IMR-90 (cell line): Measurements from ENCODE around the gene IGHMBP2. TPM values are rescaled to one million over a fixed set of nuclear protein-coding genes. Genes with fewer than 3 reads are reported as not detected.

ENCODE experiments used
- ATAC-seq: fragments of 200-7000 bp; cut with Tn5 transposase; 2 replicates; pipeline ENCODE4 v1.9.1; 2020; ENCODE audit warnings: low read depth, mild to moderate bottlenecking, moderate library complexity
- BruUV-seq: library from RNA; stranded (reverse); fragments of 400-500 nt; replicated peaks from 2 replicates; lab custom pipeline; 2021; lab: Mats Ljungman, UMichigan
- CTCF ChIA-PET: fragments of 300-600 bp; formaldehyde crosslinking; extraction: SDS; loops from one replicate; lab custom pipeline; 2021; ENCODE audit warnings: antibody characterized with exemption; lab: Yijun Ruan, JAX
- POLR2A ChIA-PET: fragments of 300-600 bp; sonication (Branson Sonifier 250); formaldehyde crosslinking; loops from one replicate; lab custom pipeline; 2022; ENCODE audit warnings: antibody characterized with exemption; ENCODE audit not compliant: unreplicated experiment; lab: Charles Lee
- DNase-seq: peaks from one replicate; pipeline ENCODE4 v3.0.0; 2013
- H2AFZ ChIP-seq: replicated peaks from 2 replicates; pipeline ENCODE3; 2013; ENCODE audit warnings: low read length, mild to moderate bottlenecking; ENCODE audit not compliant: poor library complexity
- H2AK5ac ChIP-seq: 2 replicates; pipeline ENCODE4 v1.6.1; 2013; ENCODE audit warnings: low read depth, low read length, inconsistent platforms
- H2AK9ac ChIP-seq: replicated peaks from 2 replicates; pipeline ENCODE3; 2013; ENCODE audit warnings: mild to moderate bottlenecking, low read depth, low read length, moderate library complexity; ENCODE audit not compliant: poor library complexity
- H2BK120ac ChIP-seq: 2 replicates; pipeline ENCODE4 v1.6.1; 2013; ENCODE audit warnings: low read depth, low read length, inconsistent platforms
- H2BK15ac ChIP-seq: 3 replicates; pipeline ENCODE4 v1.6.1; 2013; ENCODE audit warnings: low read depth, low read length, inconsistent platforms
- H2BK20ac ChIP-seq: 2 replicates; pipeline ENCODE4 v1.6.1; 2013; ENCODE audit warnings: low read depth, mild to moderate bottlenecking, inconsistent platforms, low read length, moderate library complexity
- H2BK5ac ChIP-seq: 2 replicates; pipeline ENCODE4 v1.6.1; 2013; ENCODE audit warnings: mild to moderate bottlenecking, low read depth, low read length, inconsistent platforms; ENCODE audit not compliant: poor library complexity, severe bottlenecking
- H3K14ac ChIP-seq: replicated peaks from 2 replicates; pipeline ENCODE4 v1.6.1; 2013; ENCODE audit warnings: low read depth, low read length, inconsistent platforms
- H3K18ac ChIP-seq: 2 replicates; pipeline ENCODE4 v1.6.1; 2013; ENCODE audit warnings: low read depth, low read length, control low read depth
- H3K23ac ChIP-seq: 2 replicates; pipeline ENCODE4 v1.6.1; 2013; ENCODE audit warnings: low read depth, low read length, inconsistent platforms
- H3K27ac ChIP-seq: 2 replicates; pipeline ENCODE4 v1.5.1; 2013; ENCODE audit warnings: mild to moderate bottlenecking, control low read depth, low read length; ENCODE audit not compliant: insufficient read depth
- H3K27me3 ChIP-seq: 2 replicates; pipeline ENCODE4 v1.6.1; 2013; ENCODE audit warnings: low read length; ENCODE audit not compliant: control insufficient read depth, insufficient read depth
- H3K36me3 ChIP-seq: 2 replicates; pipeline ENCODE4 v1.6.1; 2013; ENCODE audit warnings: low read length, mixed read lengths; ENCODE audit not compliant: control insufficient read depth, insufficient read depth
- H3K4ac ChIP-seq: 2 replicates; pipeline ENCODE4 v1.6.1; 2013; ENCODE audit warnings: low read depth, low read length, inconsistent platforms
- H3K4me1 ChIP-seq: 2 replicates; pipeline ENCODE4 v1.6.1; 2013; ENCODE audit warnings: low read length, mixed read lengths; ENCODE audit not compliant: control insufficient read depth, insufficient read depth
- H3K4me2 ChIP-seq: 2 replicates; pipeline ENCODE4 v1.6.1; 2013; ENCODE audit warnings: low read depth, mild to moderate bottlenecking, control low read depth, low read length, moderate library complexity
- H3K4me3 ChIP-seq: 2 replicates; pipeline ENCODE4 v1.5.1; 2013; ENCODE audit warnings: low read depth, mild to moderate bottlenecking, control low read depth, low read length, moderate library complexity; ENCODE audit not compliant: insufficient read depth
- H3K56ac ChIP-seq: 2 replicates; pipeline ENCODE4 v1.6.1; 2013; ENCODE audit warnings: low read length, inconsistent platforms; ENCODE audit not compliant: insufficient read depth; ENCODE audit errors: extremely low read depth
- H3K79me1 ChIP-seq, 2 experiments: 2 replicates each; pipeline ENCODE4 v1.6.1; 2013; ENCODE audit warnings: low read length in 2 of 2, inconsistent platforms in 1 of 2, low read depth in 1 of 2
- H3K9ac ChIP-seq: 2 replicates; pipeline ENCODE4 v1.6.1; 2013; ENCODE audit warnings: low read depth, low read length, control low read depth
- H3K9me1 ChIP-seq: 2 replicates; pipeline ENCODE4 v1.6.1; 2013; ENCODE audit warnings: low read length, inconsistent platforms; ENCODE audit not compliant: insufficient read depth
- H3K9me3 ChIP-seq: 2 replicates; pipeline ENCODE4 v1.6.1; 2013; ENCODE audit warnings: low read length; ENCODE audit not compliant: control insufficient read depth, insufficient read depth
- H4K20me1 ChIP-seq: 2 replicates; pipeline ENCODE4 v1.6.1; 2013; ENCODE audit warnings: low read length, inconsistent platforms; ENCODE audit not compliant: insufficient read depth
- H4K5ac ChIP-seq: 2 replicates; pipeline ENCODE4 v1.6.1; 2013; ENCODE audit warnings: mild to moderate bottlenecking, low read depth, low read length, control low read depth
- H4K8ac ChIP-seq, 2 experiments: 2 replicates each; pipeline ENCODE4 v1.6.1; 2013; ENCODE audit warnings: low read depth in 2 of 2, low read length in 2 of 2, control low read depth in 1 of 2, inconsistent platforms in 1 of 2
- H4K91ac ChIP-seq: 2 replicates; pipeline ENCODE4 v1.6.1; 2013; ENCODE audit warnings: low read depth, low read length, inconsistent platforms; ENCODE audit not compliant: insufficient read depth
- BHLHE40 ChIP-seq: fragments of 150-350 bp; IDR thresholded peaks from 2 replicates; pipeline ENCODE4 v1.6.1; 2016; ENCODE audit warnings: mild to moderate bottlenecking, low read depth, low read length
- CEBPB ChIP-seq: IDR thresholded peaks from 2 replicates; pipeline ENCODE4 v1.6.1; 2012; ENCODE audit warnings: low read depth, low read length, improper control_type of control experiment
- CHD1 ChIP-seq: IDR thresholded peaks from 2 replicates; pipeline ENCODE4 v1.6.1; 2012; ENCODE audit warnings: low read depth, low read length, improper control_type of control experiment
- FOS ChIP-seq: fragments of 150-350 bp; IDR thresholded peaks from 2 replicates; pipeline ENCODE4 v1.6.1; 2016; ENCODE audit warnings: low read depth, low read length
- MAFK ChIP-seq: IDR thresholded peaks from 2 replicates; pipeline ENCODE4 v1.6.1; 2012; ENCODE audit warnings: low read depth, low read length, improper control_type of control experiment
- MAZ ChIP-seq: IDR thresholded peaks from 2 replicates; pipeline ENCODE4 v1.6.1; 2012; ENCODE audit warnings: low read depth, mild to moderate bottlenecking, low read length, improper control_type of control experiment, moderate library complexity, borderline replicate concordance
- MXI1 ChIP-seq: IDR thresholded peaks from 2 replicates; pipeline ENCODE4 v1.6.1; 2012; ENCODE audit warnings: low read depth, mild to moderate bottlenecking, low read length, moderate library complexity, borderline replicate concordance
- NFE2L2 ChIP-seq: fragments of 150-350 bp; IDR thresholded peaks from 2 replicates; pipeline ENCODE4 v1.6.1; 2016; ENCODE audit warnings: low read depth, mild to moderate bottlenecking, low read length
- POLR2A ChIP-seq: IDR thresholded peaks from 2 replicates; pipeline ENCODE4 v1.6.1; 2012; ENCODE audit warnings: mild to moderate bottlenecking, low read depth, low read length
- RAD21 ChIP-seq: IDR thresholded peaks from 2 replicates; pipeline ENCODE4 v1.6.1; 2012; ENCODE audit warnings: low read length, improper control_type of control experiment
- RCOR1 ChIP-seq: IDR thresholded peaks from 2 replicates; pipeline ENCODE4 v1.6.1; 2012; ENCODE audit warnings: mild to moderate bottlenecking, low read length, improper control_type of control experiment; ENCODE audit not compliant: insufficient replicate concordance
- RFX5 ChIP-seq: IDR thresholded peaks from 2 replicates; pipeline ENCODE4 v1.8.0; 2012; ENCODE audit warnings: low read depth, mild to moderate bottlenecking, low read length, moderate library complexity
- SMC3 ChIP-seq: fragments of 150-350 bp; IDR thresholded peaks from 2 replicates; pipeline ENCODE4 v1.6.1; 2016; ENCODE audit warnings: low read depth, mild to moderate bottlenecking, antibody characterized with exemption, low read length, moderate library complexity
- WGBS, 2 experiments: methylation state at CpG; one replicate each; pipeline versions ENCODE4 v1.1.5 to v1.1.7; 2013; ENCODE audit warnings: missing lambda C conversion rate in 2 of 2; ENCODE audit not compliant: insufficient read length in 1 of 2; ENCODE audit errors: extremely low coverage in 2 of 2; 5-methylcytosine and 5-hydroxymethylcytosine counted together
- dilution Hi-C: fragments of 300-500 bp; cut with HindIII; formaldehyde crosslinking; loops from one replicate; pipeline ENCODE4 v1.14.3; 2018; ENCODE audit warnings: low sequenced_read_pairs; ENCODE audit not compliant: unreplicated experiment
- in situ Hi-C: fragments of 300-500 bp; cut with MboI; formaldehyde crosslinking; loops from 3 replicates; pipeline ENCODE4 v1.14.3; 2019; ENCODE audit warnings: low sequenced_read_pairs, inconsistent platforms, mixed read lengths
- intact Hi-C: fragments of 100-400 bp; cut with micrococcal nuclease; formaldehyde crosslinking; loops from 2 replicates; pipeline ENCODE4 v1.10.0; 2022
- polyA plus RNA-seq, 3 experiments: library from polyadenylated mRNA; depleted of rRNA; stranded (reverse); fragments of >200 nt; gene quantifications; 2 replicates each; pipeline ENCODE4 v1.2.3, GENCODE V29; 2012; ENCODE audit warnings: low replicate concordance in 1 of 3
- total RNA-seq: library from RNA; depleted of rRNA; stranded (reverse); fragments of >200 nt; gene quantifications from 2 replicates; pipeline ENCODE4 v1.2.3, GENCODE V29; 2012
- TF ChIP-seq, protein P1 (sequence below): fragments of 150-350 bp; IDR thresholded peaks from 2 replicates; pipeline ENCODE4 v1.6.1; 2016; ENCODE audit warnings: low read depth, mild to moderate bottlenecking, low read length, moderate library complexity, borderline replicate concordance
- TF ChIP-seq, protein P2 (sequence below): fragments of 150-350 bp; IDR thresholded peaks from 2 replicates; pipeline ENCODE4 v1.6.1; 2017; ENCODE audit warnings: mild to moderate bottlenecking, antibody characterized with exemption, low read length, low read depth
- TF ChIP-seq, protein P3 (sequence below): conservative IDR thresholded peaks from 2 replicates; pipeline ENCODE4 v1.5.1; 2012; ENCODE audit warnings: mild to moderate bottlenecking, low read depth, low read length, improper control_type of control experiment

Gene IGHMBP2
- total and polyA plus RNA-seq, 2 of the 4 experiments (the other 2 are of a cell fraction), result 4.5 to 11.1 TPM

DNA sequence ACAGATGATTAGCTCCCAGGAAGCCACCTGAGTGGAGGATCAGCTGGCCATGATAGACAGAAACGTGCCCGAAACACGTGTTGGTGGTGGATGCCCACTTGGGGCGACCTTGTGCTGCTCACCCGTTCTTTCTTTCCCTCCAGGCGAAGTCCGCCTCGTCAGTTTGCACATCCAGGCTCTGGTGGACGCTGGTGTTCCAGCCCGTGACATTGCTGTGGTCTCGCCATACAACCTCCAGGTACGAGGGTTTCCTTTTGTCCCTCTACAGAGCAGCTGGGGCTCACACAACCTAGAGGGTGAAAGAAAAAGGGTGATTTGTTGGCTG is 30.6 kb downstream of the IGHMBP2 start:
- no peak overlapping the region for H2BK20ac ChIP-seq
- H4K5ac ChIP-seq, result no peak overlapping the region
- H3K4ac ChIP-seq, result no peak overlapping the region
- ChIA-PET POLR2A (no interaction called here), CTCF (no interaction called here)
- no peaks in the 10 kb centered on the region; the same call in 1 of the 2 replicates for H3K9me1 ChIP-seq
- H3K79me1 ChIP-seq, result no peaks in the 10 kb centered on the region; a peak in 1 of 4 replicates
- H2AK9ac ChIP-seq, result peak overlapping the region; percentile 14
- no peak overlapping the region for H3K56ac ChIP-seq
- no peaks in the 10 kb centered on the region for H3K27me3 ChIP-seq
- H2BK120ac ChIP-seq, result no peak overlapping the region
- no TSS peak for BruUV-seq
- dilution Hi-C loops, result no loop called here
- no peak overlapping the region for H3K4me2 ChIP-seq
- H2BK15ac ChIP-seq, result no peak overlapping the region
- H3K36me3 ChIP-seq, result peaks cover 78% of the 10 kb centered on the region
- no peak overlapping the region for H3K9ac ChIP-seq
- H3K9me3 ChIP-seq, result no peaks in the 10 kb centered on the region
- no peak overlapping the region for H2BK5ac ChIP-seq
- H3K4me1 ChIP-seq, result no peaks in the 10 kb centered on the region
- H3K18ac ChIP-seq, result no peak overlapping the region
- no peak overlapping the region for H2AK5ac ChIP-seq
- TF ChIP-seq MAFK, result no peak
- TF ChIP-seq CEBPB, result no peak
- no peak for TF ChIP-seq RCOR1
- TF ChIP-seq, protein P1, sequence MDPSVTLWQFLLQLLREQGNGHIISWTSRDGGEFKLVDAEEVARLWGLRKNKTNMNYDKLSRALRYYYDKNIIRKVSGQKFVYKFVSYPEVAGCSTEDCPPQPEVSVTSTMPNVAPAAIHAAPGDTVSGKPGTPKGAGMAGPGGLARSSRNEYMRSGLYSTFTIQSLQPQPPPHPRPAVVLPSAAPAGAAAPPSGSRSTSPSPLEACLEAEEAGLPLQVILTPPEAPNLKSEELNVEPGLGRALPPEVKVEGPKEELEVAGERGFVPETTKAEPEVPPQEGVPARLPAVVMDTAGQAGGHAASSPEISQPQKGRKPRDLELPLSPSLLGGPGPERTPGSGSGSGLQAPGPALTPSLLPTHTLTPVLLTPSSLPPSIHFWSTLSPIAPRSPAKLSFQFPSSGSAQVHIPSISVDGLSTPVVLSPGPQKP, result no peak
- TF ChIP-seq NFE2L2, result no peak
- TF ChIP-seq MXI1, result no peak
- TF ChIP-seq CHD1, result no peak
- TF ChIP-seq, protein P2, sequence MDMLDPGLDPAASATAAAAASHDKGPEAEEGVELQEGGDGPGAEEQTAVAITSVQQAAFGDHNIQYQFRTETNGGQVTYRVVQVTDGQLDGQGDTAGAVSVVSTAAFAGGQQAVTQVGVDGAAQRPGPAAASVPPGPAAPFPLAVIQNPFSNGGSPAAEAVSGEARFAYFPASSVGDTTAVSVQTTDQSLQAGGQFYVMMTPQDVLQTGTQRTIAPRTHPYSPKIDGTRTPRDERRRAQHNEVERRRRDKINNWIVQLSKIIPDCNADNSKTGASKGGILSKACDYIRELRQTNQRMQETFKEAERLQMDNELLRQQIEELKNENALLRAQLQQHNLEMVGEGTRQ, result no peak
- TF ChIP-seq BHLHE40, result no peak
- no peak for TF ChIP-seq RAD21
- TF ChIP-seq SMC3, result no peak
- no peak for TF ChIP-seq RFX5
- TF ChIP-seq, protein P3, sequence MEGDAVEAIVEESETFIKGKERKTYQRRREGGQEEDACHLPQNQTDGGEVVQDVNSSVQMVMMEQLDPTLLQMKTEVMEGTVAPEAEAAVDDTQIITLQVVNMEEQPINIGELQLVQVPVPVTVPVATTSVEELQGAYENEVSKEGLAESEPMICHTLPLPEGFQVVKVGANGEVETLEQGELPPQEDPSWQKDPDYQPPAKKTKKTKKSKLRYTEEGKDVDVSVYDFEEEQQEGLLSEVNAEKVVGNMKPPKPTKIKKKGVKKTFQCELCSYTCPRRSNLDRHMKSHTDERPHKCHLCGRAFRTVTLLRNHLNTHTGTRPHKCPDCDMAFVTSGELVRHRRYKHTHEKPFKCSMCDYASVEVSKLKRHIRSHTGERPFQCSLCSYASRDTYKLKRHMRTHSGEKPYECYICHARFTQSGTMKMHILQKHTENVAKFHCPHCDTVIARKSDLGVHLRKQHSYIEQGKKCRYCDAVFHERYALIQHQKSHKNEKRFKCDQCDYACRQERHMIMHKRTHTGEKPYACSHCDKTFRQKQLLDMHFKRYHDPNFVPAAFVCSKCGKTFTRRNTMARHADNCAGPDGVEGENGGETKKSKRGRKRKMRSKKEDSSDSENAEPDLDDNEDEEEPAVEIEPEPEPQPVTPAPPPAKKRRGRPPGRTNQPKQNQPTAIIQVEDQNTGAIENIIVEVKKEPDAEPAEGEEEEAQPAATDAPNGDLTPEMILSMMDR, result no peak
- no peak for TF ChIP-seq MAZ
- TF ChIP-seq POLR2A, result no peak
- no peak for TF ChIP-seq FOS
- H2AFZ ChIP-seq, result no peak overlapping the region
- no peaks in the 10 kb centered on the region for H4K20me1 ChIP-seq
- ATAC-seq (no peak), DNase-seq (no peak)
- no peak overlapping the region for H3K23ac ChIP-seq
- no peak overlapping the region for H3K27ac ChIP-seq
- in situ Hi-C loops, result loop anchor here (25.0 kb wide), 1 partner anchor 728 kb away; no protein-coding TSS in a partner anchor
- no peak overlapping the region for H3K4me3 ChIP-seq
- intact Hi-C loops, result no loop called here
- H3K14ac ChIP-seq, result no peak overlapping the region
- H4K8ac ChIP-seq, result no peak overlapping the region
- 91% methylated on average over 6 of the region's 12 CpGs; no CpG with 5 or more reads in 1 of the 2 experiments for WGBS, 2 experiments
- H4K91ac ChIP-seq, result no peak overlapping the region
